H1 (cell line): ENCODE measurements around the gene RNF20. TPM values are rescaled to one million over a fixed set of nuclear protein-coding genes. Genes with fewer than 3 reads are reported as not detected.

Source experiments
- CTCF ChIA-PET: fragments of 300-600 bp; sonication (Branson Sonifier 250); formaldehyde crosslinking; loops from one replicate; lab custom pipeline; 2021; ENCODE audit not compliant: partially characterized antibody; lab: Charles Lee
- POLR2A ChIA-PET: fragments of 300-600 bp; sonication (Branson Sonifier 250); formaldehyde crosslinking; loops from one replicate; lab custom pipeline; 2021; ENCODE audit warnings: inconsistent platforms; ENCODE audit not compliant: partially characterized antibody; lab: Charles Lee
- DNase-seq, 2 experiments: peaks; one replicate each; pipeline versions ENCODE4 v3.0.0 to v3.0.0-alpha.2; 2010 to 2022; ENCODE audit warnings: low spot score in 2 of 2, low read depth in 1 of 2, mixed read lengths in 1 of 2
- FAIRE-seq: peaks from 2 replicates; lab custom pipeline; 2011; peaks lifted over from hg19 to GRCh38; lab: Jason Lieb, UNC
- H2AFZ ChIP-seq: 2 replicates; pipeline ENCODE4 v1.8.1; 2012; ENCODE audit warnings: low read length, inconsistent platforms
- H2AK5ac ChIP-seq: 2 replicates; pipeline ENCODE4 v1.6.1; 2013; ENCODE audit warnings: low read depth, low read length
- H2BK120ac ChIP-seq: replicated peaks from 2 replicates; pipeline ENCODE3; 2013; ENCODE audit warnings: low read depth, low read length, inconsistent platforms
- H2BK12ac ChIP-seq: 2 replicates; pipeline ENCODE4 v1.6.1; 2013; ENCODE audit warnings: low read depth, low read length
- H2BK15ac ChIP-seq: 2 replicates; pipeline ENCODE4 v1.6.1; 2013; ENCODE audit warnings: low read length
- H2BK20ac ChIP-seq: 2 replicates; pipeline ENCODE4 v1.6.1; 2013; ENCODE audit warnings: low read length
- H2BK5ac ChIP-seq: 2 replicates; pipeline ENCODE4 v1.6.1; 2013; ENCODE audit warnings: low read depth, low read length
- H3K14ac ChIP-seq: 2 replicates; pipeline ENCODE4 v1.6.1; 2013; ENCODE audit warnings: inconsistent platforms; ENCODE audit not compliant: insufficient read length
- H3K18ac ChIP-seq: 2 replicates; pipeline ENCODE4 v1.6.1; 2013; ENCODE audit warnings: low read length; ENCODE audit errors: extremely low read depth
- H3K23ac ChIP-seq: 2 replicates; pipeline ENCODE4 v1.6.1; 2013; ENCODE audit warnings: inconsistent platforms; ENCODE audit not compliant: insufficient read length
- H3K23me2 ChIP-seq: 2 replicates; pipeline ENCODE4 v1.6.1; 2013; ENCODE audit warnings: low read depth, low read length
- H3K27ac ChIP-seq: 2 replicates; pipeline ENCODE4 v1.6.1; 2011; ENCODE audit warnings: low read depth, low read length, inconsistent platforms
- H3K27me3 ChIP-seq, 4 experiments: replicated peaks in 1 of 4; 1 replicate in 1 of 4; 2 replicates in 3 of 4; pipeline versions ENCODE4 v1.6.1 to v1.8.1; 2011 to 2013; ENCODE audit warnings: low read length in 3 of 4, mild to moderate bottlenecking in 3 of 4, inconsistent platforms in 2 of 4, mixed read lengths in 2 of 4, moderate library complexity in 1 of 4; ENCODE audit not compliant: control insufficient read depth in 3 of 4, insufficient read depth in 3 of 4; ENCODE audit errors: extremely low read depth in 1 of 4
- H3K36me3 ChIP-seq, 4 experiments: 2 replicates each; pipeline versions ENCODE4 v1.6.1 to v1.8.1; 2011 to 2013; ENCODE audit warnings: mild to moderate bottlenecking in 4 of 4, low read length in 3 of 4, moderate library complexity in 2 of 4, control low read depth in 1 of 4, inconsistent platforms in 1 of 4; ENCODE audit not compliant: insufficient read depth in 4 of 4, control insufficient read depth in 2 of 4
- H3K4ac ChIP-seq: replicated peaks from 2 replicates; pipeline ENCODE3; 2013; ENCODE audit warnings: low read length, low read depth, mixed read lengths, inconsistent platforms; ENCODE audit not compliant: insufficient read length
- H3K4me1 ChIP-seq, 4 experiments: replicated peaks in 1 of 4; 1 replicate in 1 of 4; 2 replicates in 3 of 4; pipeline versions ENCODE4 v1.6.1 to v1.8.1; 2011 to 2013; ENCODE audit warnings: low read length in 3 of 4, inconsistent platforms in 2 of 4, mixed read lengths in 1 of 4; ENCODE audit not compliant: insufficient read depth in 4 of 4, control insufficient read depth in 3 of 4
- H3K4me2 ChIP-seq, 2 experiments: 2 replicates each; pipeline versions ENCODE4 v1.6.1 to v1.8.1; 2011 to 2013; ENCODE audit warnings: low read depth in 2 of 2, low read length in 2 of 2, control low read depth in 1 of 2, inconsistent platforms in 1 of 2, mild to moderate bottlenecking in 1 of 2; ENCODE audit not compliant: insufficient read depth in 1 of 2
- H3K4me3 ChIP-seq, 4 experiments: fragments of 200-600, 300-600 bp in 1 of 4; sonication (generic), shearing (Covaris generic), sonication (Bioruptor Twin) in 1 of 4; 2 replicates each; pipeline versions ENCODE4 v1.5.1 to v1.8.1; 2011 to 2016; ENCODE audit warnings: low read length in 4 of 4, low read depth in 3 of 4, control low read depth in 2 of 4, inconsistent platforms in 2 of 4, mild to moderate bottlenecking in 2 of 4, mixed read lengths in 1 of 4, moderate library complexity in 1 of 4; ENCODE audit not compliant: insufficient read depth in 2 of 4; ENCODE audit errors: extremely low read depth in 1 of 4
- H3K56ac ChIP-seq: replicated peaks from 2 replicates; pipeline ENCODE3; 2013; ENCODE audit warnings: low read depth, mild to moderate bottlenecking, mixed read lengths, low read length, inconsistent platforms; ENCODE audit not compliant: insufficient read length
- H3K79me1 ChIP-seq: 2 replicates; pipeline ENCODE4 v1.6.1; 2013; ENCODE audit warnings: low read depth, low read length, control low read depth
- H3K79me2 ChIP-seq, 2 experiments: 2 replicates each; pipeline versions ENCODE4 v1.6.1 to v1.8.1; 2012 to 2013; ENCODE audit warnings: low read length in 2 of 2, mild to moderate bottlenecking in 2 of 2, inconsistent platforms in 1 of 2; ENCODE audit not compliant: insufficient read depth in 2 of 2, control insufficient read depth in 1 of 2
- H3K9ac ChIP-seq, 4 experiments: replicated peaks in 1 of 4; 1 replicate in 1 of 4; 2 replicates in 3 of 4; pipeline versions ENCODE4 v1.6.1 to v1.8.1; 2011 to 2013; ENCODE audit warnings: low read depth in 3 of 4, low read length in 3 of 4, control low read depth in 2 of 4, mild to moderate bottlenecking in 2 of 4, moderate library complexity in 2 of 4, inconsistent platforms in 1 of 4; ENCODE audit errors: extremely low read depth in 1 of 4
- H3K9me3 ChIP-seq, 2 experiments: 2 replicates each; pipeline versions ENCODE4 v1.6.1 to v1.8.1; 2012 to 2013; ENCODE audit warnings: mild to moderate bottlenecking in 2 of 2, moderate library complexity in 2 of 2, control low read depth in 1 of 2, inconsistent platforms in 1 of 2, low read depth in 1 of 2, low read length in 1 of 2, mixed read lengths in 1 of 2; ENCODE audit not compliant: insufficient read depth in 2 of 2
- H4K20me1 ChIP-seq, 2 experiments: replicated peaks in 1 of 2; 2 replicates each; pipeline versions ENCODE3 to v1.8.1; 2011 to 2013; ENCODE audit warnings: inconsistent platforms in 2 of 2, low read length in 2 of 2, mild to moderate bottlenecking in 1 of 2; ENCODE audit not compliant: insufficient read depth in 2 of 2, control insufficient read depth in 1 of 2
- H4K5ac ChIP-seq: 2 replicates; pipeline ENCODE4 v1.6.1; 2013; ENCODE audit warnings: low read length, low read depth, mixed read lengths, inconsistent platforms; ENCODE audit not compliant: insufficient read length
- H4K8ac ChIP-seq: 2 replicates; pipeline ENCODE4 v1.8.0; 2013; ENCODE audit warnings: mild to moderate bottlenecking, moderate library complexity, low read length, inconsistent platforms; ENCODE audit not compliant: insufficient read depth; ENCODE audit errors: extremely low read depth
- H4K91ac ChIP-seq: replicated peaks from 2 replicates; pipeline ENCODE3; 2013; ENCODE audit warnings: low read length, mixed read lengths, inconsistent platforms; ENCODE audit not compliant: insufficient read length
- CBX8 ChIP-seq: fragments of 300-800, 300-1000 bp; sonication (generic); IDR thresholded peaks from 2 replicates; pipeline ENCODE4 v1.7.1; 2016; ENCODE audit warnings: low read depth, low read length, borderline replicate concordance
- CEBPB ChIP-seq: IDR thresholded peaks from 2 replicates; pipeline ENCODE4 v1.6.1; 2012; ENCODE audit warnings: low read depth, low read length
- CREB1 ChIP-seq: IDR thresholded peaks from 2 replicates; pipeline ENCODE4 v1.6.1; 2012; ENCODE audit warnings: inconsistent platforms
- CTCF ChIP-seq, 3 experiments: IDR thresholded peaks; 1 replicate in 2 of 3; 2 replicates in 1 of 3; pipeline versions ENCODE4 v1.5.1 to v1.6.1; 2011; ENCODE audit warnings: low read length in 3 of 3, mild to moderate bottlenecking in 3 of 3, inconsistent platforms in 2 of 3, low read depth in 1 of 3, moderate library complexity in 1 of 3; ENCODE audit not compliant: insufficient read depth in 1 of 3; ENCODE audit errors: control extremely low read depth in 1 of 3
- EGR1 ChIP-seq: IDR thresholded peaks from 2 replicates; pipeline ENCODE4 v1.6.1; 2011; ENCODE audit warnings: low read depth, low read length, borderline replicate concordance
- KDM4A ChIP-seq: IDR thresholded peaks from one replicate; pipeline ENCODE4 v1.7.1; 2012; ENCODE audit warnings: low read depth, mild to moderate bottlenecking, moderate library complexity, low read length, inconsistent platforms; ENCODE audit not compliant: severe bottlenecking
- SP4 ChIP-seq: IDR thresholded peaks from 2 replicates; pipeline ENCODE4 v1.6.1; 2012; ENCODE audit warnings: low read length, inconsistent platforms
- USF2 ChIP-seq: IDR thresholded peaks from 2 replicates; pipeline ENCODE4 v1.6.1; 2011; ENCODE audit warnings: low read length, improper control_type of control experiment
- WGBS, 2 experiments: shearing (Covaris generic) in 1 of 2; methylation state at CpG; one replicate each; pipeline versions ENCODE4 v1.1.6 to v1.1.7; 2013 to 2015; ENCODE audit warnings: low lambda C conversion rate in 2 of 2, mixed read lengths in 2 of 2, inconsistent platforms in 1 of 2, low coverage in 1 of 2, missing lambda C conversion rate in 1 of 2; ENCODE audit not compliant: insufficient replicate concordance in 2 of 2, insufficient coverage in 1 of 2, insufficient read length in 1 of 2; ENCODE audit errors: extremely low coverage in 1 of 2, missing lambda C conversion rate in 1 of 2; 5-methylcytosine and 5-hydroxymethylcytosine counted together
- polyA plus RNA-seq, 7 experiments: library from polyadenylated mRNA; depleted of rRNA in 3 of 7; stranded (reverse) in 5 of 7; unstranded in 2 of 7; fragments of >200 nt in 5 of 7; fragments of 200-250 nt in 2 of 7; gene quantifications; 1 replicate in 5 of 7; 2 replicates in 1 of 7; 4 replicates in 1 of 7; pipeline versions ENCODE4 v1.2.1 to v1.2.3, GENCODE V29; 2011 to 2013; ENCODE audit warnings: missing spikeins in 2 of 7, mixed read lengths in 2 of 7
- total RNA-seq: library from RNA; stranded (reverse); fragmentation: NEBNext Ultra II Directional; extraction: Animal tissue kit (Norgen Biotek cat#: 25700); gene quantifications from 2 replicates; pipeline ENCODE4 v1.2.1, GENCODE V29; 2021

The RNF20 gene
- total and polyA plus RNA-seq, 2 of the 8 experiments (the other 6 are each of a cell fraction or from before 2014, with no cell fraction given), result 9.4 to 65.2 TPM

DNA sequence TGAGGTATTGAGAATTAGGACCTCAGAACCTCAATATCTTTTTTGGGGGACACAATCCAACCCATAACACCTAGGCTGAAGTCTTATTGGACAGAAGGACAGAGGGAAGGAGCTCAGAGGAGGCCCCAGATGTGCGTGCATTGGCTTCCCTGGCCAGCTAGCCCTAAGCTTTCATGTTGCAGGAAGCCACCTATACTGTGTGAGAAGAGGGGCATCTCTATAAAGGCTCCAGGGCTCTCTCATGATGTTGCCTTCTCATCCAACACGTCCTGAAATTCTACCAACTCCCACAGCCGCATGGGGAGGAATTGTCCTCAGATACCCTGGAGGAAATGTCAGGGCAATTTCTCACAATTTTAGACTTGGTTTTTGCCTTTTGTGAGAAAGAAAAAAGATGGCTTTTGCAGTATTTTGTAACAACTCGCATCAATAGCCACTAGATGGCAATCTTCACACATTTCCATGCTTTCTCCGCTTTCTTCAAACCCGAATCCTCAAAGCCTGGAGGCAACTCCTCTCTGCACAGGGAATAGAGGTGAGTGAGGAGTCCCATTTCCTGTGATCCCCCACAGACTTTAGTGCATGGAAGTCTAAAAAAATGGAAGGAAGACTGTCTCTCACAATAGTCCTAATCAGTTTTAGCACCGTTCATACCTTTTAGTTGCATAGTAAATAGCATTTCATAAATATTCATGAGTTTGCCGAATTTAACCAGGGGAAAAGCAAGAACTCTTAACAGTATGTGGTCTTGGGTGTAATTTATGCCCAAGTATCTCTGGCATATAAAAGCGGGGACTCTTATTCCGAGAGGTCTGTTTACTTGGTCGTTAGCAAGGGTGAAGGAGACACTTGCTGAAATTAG, 68.5 kb downstream of the RNF20 start:
- Histone ChIP-seq H2BK120ac (no peak overlapping the region), H3K36me3 (no peaks in the 10 kb centered on the region), H3K4me1 (no peaks in the 10 kb centered on the region), H4K20me1 (no peaks in the 10 kb centered on the region), H4K5ac (no peak overlapping the region), H2AK5ac (no peak overlapping the region), H3K23me2 (no peaks in the 10 kb centered on the region), H3K9me3 (no peaks in the 10 kb centered on the region), H3K9ac (no peak overlapping the region), H3K14ac (no peak overlapping the region), H2BK15ac (no peak overlapping the region), H3K79me1 (no peaks in the 10 kb centered on the region), H3K18ac (no peak overlapping the region), H3K4ac (no peak overlapping the region), H3K4me2 (no peak overlapping the region), H3K23ac (no peak overlapping the region), H3K4me3 (no peak overlapping the region), H4K8ac (no peak overlapping the region), H2BK20ac (no peak overlapping the region), H2BK12ac (no peak overlapping the region), H4K91ac (no peak overlapping the region), H2AFZ (peak overlapping the region; percentile 95), H3K27me3 (no peaks in the 10 kb centered on the region), H2BK5ac (no peak overlapping the region), H3K79me2 (no peaks in the 10 kb centered on the region), H3K56ac (no peak overlapping the region), H3K27ac (no peak overlapping the region)
- DNase-seq, result no peak
- POLR2A ChIA-PET, result no interaction called here
- CTCF ChIA-PET, result interaction anchor here (0.6 to 1.6 kb wide), 13 partner anchors 11 to 1102 kb away, joined by 3 to 5 read pairs (median 3); no protein-coding TSS in a partner anchor
- WGBS, 2 experiments, result 35% methylated on average over 11 of the region's 11 CpGs; no CpG with 5 or more reads in 1 of the 2 experiments
- FAIRE-seq, result peak; percentile 99
- no peak for TF ChIP-seq EGR1
- no peak for TF ChIP-seq CBX8
- TF ChIP-seq USF2, result no peak
- no peak for TF ChIP-seq CEBPB
- peak in 2 of 3 experiments; percentile 71 to 76; a peak in 3 of 4 replicates for TF ChIP-seq CTCF (IDR thresholded peaks at IDR 0.05; ENCODE audit: control extremely low read depth in 1 of 3, insufficient read depth in 1 of 3, low read depth in 1 of 3, low read length in 3 of 3)
- no peak for TF ChIP-seq SP4
- no peak for TF ChIP-seq KDM4A
- TF ChIP-seq CREB1, result 0 out of 2 replicates have a peak, but pooled peaks have one; percentile 20
